ENCODE data around the gene TNRC6A.

- no peak for TF ChIP-seq CTCF (IDR thresholded peaks at IDR 0.05; ENCODE audit: low read depth, low read length)
- TF ChIP-seq EZH2phosphoT487 (IDR thresholded peaks at IDR 0.05; ENCODE audit: low read depth), result no peak
Measured at GRCh38 chr16:24774510-24774909, 45.1 kb downstream of the TNRC6A start.
